ENCODE data around the gene C3.
"Not testable (repeated sequence)": the region's sequence is repeated elsewhere in the genome, so short reads cannot be mapped to it uniquely, and the experiment has no call there.

C3 gene

GRCh38 chr19:6720369-6721137, at the start of gene C3:
Gene C3 (minus strand): TSS chr19:6720650. CDS start chr19:6720589, 61 bp downstream.
- DNase-seq, result no peak

- DNase-seq, result no peak
Measured at GRCh38 chr19:6769006-6769619, 48.7 kb upstream of the C3 start.

- no peak for DNase-seq
Measured at GRCh38 chr19:6768236-6768785, 47.9 kb upstream of the C3 start.

DNA sequence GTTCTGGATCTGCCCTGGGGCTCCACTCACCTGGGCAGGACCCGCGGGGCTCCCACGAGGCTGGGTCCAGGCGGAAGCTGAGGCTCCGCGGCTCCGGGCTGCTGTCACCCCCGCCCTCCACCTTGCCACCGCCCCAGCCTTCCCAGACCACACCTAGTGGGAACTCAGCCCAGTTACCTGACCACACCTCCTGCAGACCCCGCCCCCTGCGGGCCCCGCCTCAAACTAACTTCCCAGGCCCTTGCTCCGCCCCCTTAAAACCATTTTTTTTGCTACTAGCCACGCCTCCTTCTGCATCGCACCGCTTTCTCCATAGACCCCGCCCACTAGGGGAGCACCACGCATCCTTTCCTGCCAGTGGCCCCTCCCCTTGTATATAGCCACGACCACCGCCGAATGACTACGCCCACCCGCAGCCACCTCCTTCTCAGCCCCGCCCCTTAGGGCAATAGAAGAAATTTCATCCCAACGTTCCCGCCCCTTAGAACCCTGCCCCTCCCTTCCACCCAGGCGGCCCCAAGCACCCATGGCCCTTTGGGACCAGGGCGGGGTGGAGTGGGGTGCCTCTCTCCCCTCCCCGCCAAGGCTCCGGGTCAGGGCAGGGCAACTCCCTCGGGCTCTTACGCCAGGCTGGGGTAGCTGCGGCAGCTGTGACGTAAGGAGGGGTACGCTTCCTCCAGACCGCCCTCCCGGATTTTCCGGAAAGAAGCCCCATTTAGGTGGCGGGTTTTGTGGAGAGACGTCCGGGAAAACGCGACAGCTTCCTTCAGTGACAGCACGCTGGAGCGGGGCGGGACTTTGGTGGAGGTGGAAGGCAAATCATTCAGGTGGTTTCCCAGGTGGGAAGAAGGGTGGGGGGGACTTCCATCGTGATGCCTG, 47.1 kb upstream of the C3 start, which contains the start of gene SH2D3A:
TSS of gene SH2D3A (minus strand) at position 79 of the 879 bp plus-strand sequence. CDS start 3,687 bp downstream, outside the sequence.
- peak in 1 of 2 experiments; percentile 43 for DNase-seq

GRCh38 chr19:6767081-6767356, 46.6 kb upstream of the C3 start:
- no peak for DNase-seq

DNA sequence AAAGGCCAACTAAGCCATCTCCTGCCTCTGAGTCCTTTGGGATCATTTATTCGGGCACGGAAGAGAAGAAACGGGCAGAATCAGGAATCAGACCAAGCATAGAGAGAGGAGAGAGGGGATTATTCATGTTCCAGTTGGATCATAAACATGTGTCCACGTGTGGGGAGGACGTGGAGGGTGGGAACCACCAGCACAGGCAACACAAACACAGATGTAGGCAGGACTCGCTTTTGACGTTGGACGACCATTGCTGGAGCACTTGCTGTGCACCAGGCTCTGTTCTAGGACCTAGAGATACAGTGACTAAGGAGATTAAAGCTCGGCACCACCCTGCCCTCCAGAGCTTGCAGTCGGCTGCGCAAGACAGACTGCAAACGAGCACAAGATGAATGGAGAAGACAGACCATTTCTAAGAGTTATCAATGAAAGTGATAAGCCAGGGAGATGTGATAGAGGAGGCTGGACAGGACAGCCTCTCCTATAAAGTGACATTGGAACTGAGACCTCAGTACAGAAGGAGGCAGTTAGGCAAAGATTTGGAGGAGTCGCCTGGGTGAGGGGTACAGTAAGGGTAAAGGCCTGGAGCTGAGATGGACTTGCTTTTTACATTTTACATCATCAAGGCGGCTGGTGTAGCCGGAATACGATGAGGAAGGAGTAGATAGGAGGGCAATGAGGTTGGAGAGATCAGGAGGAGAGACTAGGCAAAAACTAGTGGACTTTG, 46.1 kb upstream of the C3 start:
- DNase-seq, result no peak

GRCh38 chr19:6765738-6766356, 45.4 kb upstream of the C3 start:
- no peak for DNase-seq

DNA sequence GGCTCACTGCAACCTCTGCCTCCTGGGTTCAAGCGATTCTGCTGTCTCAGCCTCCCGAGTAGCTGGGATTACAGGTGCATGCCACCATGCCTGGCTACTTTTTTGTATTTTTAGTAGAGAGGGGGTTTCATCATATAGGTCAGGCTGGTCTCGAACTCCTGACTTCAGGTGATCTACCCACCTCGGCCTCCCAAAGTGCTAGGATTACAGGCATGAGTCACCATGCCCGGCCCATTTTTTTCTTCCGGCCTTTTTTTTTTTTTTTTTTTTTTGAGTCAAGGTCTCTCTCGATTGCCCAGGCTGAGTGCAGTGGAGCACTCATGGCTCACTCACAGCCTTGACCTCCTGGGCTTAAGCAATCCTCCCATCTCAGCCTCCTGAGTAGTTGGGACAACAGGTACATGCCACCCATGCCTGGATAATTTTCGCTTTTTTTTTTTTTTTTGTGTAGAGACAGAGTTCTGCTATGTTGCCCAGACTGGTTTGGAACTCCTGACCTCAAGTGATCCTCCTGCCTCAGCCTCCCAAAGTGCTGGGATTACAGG, 41.9 kb upstream of the C3 start:
- not testable (repeated sequence) for DNase-seq

- DNase-seq, result peak in 1 of 2 experiments; percentile 40
Measured at GRCh38 chr19:6761053-6761676, 40.7 kb upstream of the C3 start.

- DNase-seq, result no peak
Measured at GRCh38 chr19:6760606-6761005, 40.2 kb upstream of the C3 start.

- DNase-seq, result no peak
Measured at GRCh38 chr19:6754653-6755463, 34.4 kb upstream of the C3 start.

- DNase-seq, result no peak
Measured at GRCh38 chr19:6754136-6754535, 33.7 kb upstream of the C3 start.

DNA sequence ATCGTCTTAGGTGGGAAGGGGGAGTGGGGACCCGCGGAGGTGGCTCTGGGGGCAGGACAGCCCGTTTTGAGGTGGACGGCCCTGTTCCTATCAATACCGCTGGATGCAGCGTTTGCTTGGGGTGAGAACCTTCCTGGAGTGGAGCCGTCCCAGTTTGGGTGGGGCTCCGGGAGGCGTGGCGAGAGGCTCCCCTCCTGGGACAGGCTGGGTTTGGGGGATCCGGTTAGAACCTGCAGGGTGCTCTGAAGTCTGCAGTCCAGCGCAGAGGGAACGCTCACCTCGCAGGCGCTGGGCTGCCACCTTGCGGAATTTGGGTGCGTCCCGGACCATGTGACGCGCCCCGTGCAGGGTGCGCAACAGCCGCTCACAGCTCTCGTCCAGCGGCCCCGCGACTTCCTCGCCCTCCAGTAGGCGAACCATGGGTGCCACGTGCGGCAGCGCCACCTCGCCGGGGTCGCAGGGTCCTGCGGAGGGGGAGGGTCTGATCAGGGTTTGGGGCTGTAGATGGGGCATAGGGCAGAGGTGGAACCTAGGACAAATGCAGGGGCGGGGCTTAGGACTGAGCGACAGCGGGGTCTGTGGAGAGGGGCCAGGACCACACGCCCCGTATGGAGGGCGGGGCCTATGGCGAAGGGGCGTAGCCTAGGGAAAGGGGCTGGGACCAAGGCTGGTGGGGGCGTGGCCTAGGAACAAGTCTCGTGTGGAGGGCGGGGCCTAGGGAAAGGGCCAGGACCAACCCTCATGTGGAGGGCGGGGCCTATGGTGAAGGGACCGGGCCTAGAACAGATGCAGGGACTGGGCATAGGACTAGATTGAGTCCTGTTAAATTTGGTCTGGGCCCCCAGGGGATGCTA, 33.0 kb upstream of the C3 start:
- peak in 1 of 2 experiments; percentile 36 for DNase-seq

GRCh38 chr19:6752256-6753177, 32.1 kb upstream of the C3 start:
- DNase-seq, result no peak

DNA sequence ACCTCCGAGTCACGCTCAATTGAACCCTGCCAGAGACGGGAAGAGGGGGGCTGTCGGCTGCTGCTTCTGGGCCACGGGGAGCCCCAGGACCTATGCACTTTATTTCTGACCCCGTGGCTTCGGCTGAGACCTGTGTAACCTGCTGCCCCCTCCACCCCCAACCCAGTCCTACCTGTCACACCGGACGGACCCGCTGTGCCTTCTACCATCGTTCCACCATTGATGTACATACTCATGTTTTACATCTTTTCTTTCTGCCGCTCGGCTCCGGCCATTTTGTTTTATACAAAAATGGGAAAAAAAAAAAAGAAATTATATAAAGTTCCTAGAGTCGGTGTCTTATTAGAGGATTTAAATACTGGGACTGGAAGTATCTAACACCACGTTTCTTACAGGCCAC, 30.7 kb upstream of the C3 start:
- DNase-seq, result no peak

GRCh38 chr19:6750062-6750461, 29.6 kb upstream of the C3 start:
- no peak for DNase-seq

- not testable (repeated sequence) for DNase-seq
Measured at GRCh38 chr19:6748543-6748942, 28.1 kb upstream of the C3 start.

- no peak for DNase-seq
Measured at GRCh38 chr19:6745965-6746364, 25.5 kb upstream of the C3 start.
